HL-60 (cell line): Measurements from ENCODE around the gene UBE2D1.

Experiments used
- POLR2AphosphoS5 ChIP-seq: IDR thresholded peaks from 2 replicates; pipeline ENCODE4 v1.6.1; 2012; ENCODE audit warnings: low read depth
- SPI1 ChIP-seq: IDR thresholded peaks from 2 replicates; pipeline ENCODE4 v1.6.1; 2012; ENCODE audit warnings: low read depth, mild to moderate bottlenecking, borderline replicate concordance
- TF ChIP-seq, protein P1 (sequence below): IDR thresholded peaks from one replicate; pipeline ENCODE4 v1.5.1; 2011; ENCODE audit warnings: low read length, control low read depth, inconsistent platforms; ENCODE audit not compliant: insufficient read depth
- TF ChIP-seq, protein P2 (sequence below): IDR thresholded peaks from 2 replicates; pipeline ENCODE4 v1.6.1; 2012; ENCODE audit warnings: low read depth; ENCODE audit not compliant: insufficient replicate concordance

- TF ChIP-seq, protein P1, sequence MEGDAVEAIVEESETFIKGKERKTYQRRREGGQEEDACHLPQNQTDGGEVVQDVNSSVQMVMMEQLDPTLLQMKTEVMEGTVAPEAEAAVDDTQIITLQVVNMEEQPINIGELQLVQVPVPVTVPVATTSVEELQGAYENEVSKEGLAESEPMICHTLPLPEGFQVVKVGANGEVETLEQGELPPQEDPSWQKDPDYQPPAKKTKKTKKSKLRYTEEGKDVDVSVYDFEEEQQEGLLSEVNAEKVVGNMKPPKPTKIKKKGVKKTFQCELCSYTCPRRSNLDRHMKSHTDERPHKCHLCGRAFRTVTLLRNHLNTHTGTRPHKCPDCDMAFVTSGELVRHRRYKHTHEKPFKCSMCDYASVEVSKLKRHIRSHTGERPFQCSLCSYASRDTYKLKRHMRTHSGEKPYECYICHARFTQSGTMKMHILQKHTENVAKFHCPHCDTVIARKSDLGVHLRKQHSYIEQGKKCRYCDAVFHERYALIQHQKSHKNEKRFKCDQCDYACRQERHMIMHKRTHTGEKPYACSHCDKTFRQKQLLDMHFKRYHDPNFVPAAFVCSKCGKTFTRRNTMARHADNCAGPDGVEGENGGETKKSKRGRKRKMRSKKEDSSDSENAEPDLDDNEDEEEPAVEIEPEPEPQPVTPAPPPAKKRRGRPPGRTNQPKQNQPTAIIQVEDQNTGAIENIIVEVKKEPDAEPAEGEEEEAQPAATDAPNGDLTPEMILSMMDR, result no peak
- no peak for TF ChIP-seq SPI1
- TF ChIP-seq, protein P2, sequence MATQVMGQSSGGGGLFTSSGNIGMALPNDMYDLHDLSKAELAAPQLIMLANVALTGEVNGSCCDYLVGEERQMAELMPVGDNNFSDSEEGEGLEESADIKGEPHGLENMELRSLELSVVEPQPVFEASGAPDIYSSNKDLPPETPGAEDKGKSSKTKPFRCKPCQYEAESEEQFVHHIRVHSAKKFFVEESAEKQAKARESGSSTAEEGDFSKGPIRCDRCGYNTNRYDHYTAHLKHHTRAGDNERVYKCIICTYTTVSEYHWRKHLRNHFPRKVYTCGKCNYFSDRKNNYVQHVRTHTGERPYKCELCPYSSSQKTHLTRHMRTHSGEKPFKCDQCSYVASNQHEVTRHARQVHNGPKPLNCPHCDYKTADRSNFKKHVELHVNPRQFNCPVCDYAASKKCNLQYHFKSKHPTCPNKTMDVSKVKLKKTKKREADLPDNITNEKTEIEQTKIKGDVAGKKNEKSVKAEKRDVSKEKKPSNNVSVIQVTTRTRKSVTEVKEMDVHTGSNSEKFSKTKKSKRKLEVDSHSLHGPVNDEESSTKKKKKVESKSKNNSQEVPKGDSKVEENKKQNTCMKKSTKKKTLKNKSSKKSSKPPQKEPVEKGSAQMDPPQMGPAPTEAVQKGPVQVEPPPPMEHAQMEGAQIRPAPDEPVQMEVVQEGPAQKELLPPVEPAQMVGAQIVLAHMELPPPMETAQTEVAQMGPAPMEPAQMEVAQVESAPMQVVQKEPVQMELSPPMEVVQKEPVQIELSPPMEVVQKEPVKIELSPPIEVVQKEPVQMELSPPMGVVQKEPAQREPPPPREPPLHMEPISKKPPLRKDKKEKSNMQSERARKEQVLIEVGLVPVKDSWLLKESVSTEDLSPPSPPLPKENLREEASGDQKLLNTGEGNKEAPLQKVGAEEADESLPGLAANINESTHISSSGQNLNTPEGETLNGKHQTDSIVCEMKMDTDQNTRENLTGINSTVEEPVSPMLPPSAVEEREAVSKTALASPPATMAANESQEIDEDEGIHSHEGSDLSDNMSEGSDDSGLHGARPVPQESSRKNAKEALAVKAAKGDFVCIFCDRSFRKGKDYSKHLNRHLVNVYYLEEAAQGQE, result no peak
- no peak for TF ChIP-seq POLR2AphosphoS5
Measured at GRCh38 chr10:58320351-58321049, 14.3 kb upstream of the UBE2D1 start.
